HL-60 (cell line): ENCODE measurements around the gene ABHD8.
A peak's percentile ranks its signal among the peaks of the same experiment; 100 is the strongest.

Experiments used
- DNase-seq, 2 experiments: peaks; one replicate each; pipeline ENCODE4 v3.0.0-alpha.2; 2010 to 2020; ENCODE audit warnings: low read depth in 1 of 2, low spot score in 1 of 2
- H3K27ac ChIP-seq: fragments of 250-450 bp; sonication (Bioruptor Pico); replicated peaks from 2 replicates; pipeline ENCODE4 v1.5.1; 2020; ENCODE audit warnings: mild to moderate bottlenecking, moderate library complexity
- H3K27me3 ChIP-seq: fragments of 250-450 bp; sonication (Bioruptor Pico); 2 replicates; pipeline ENCODE4 v1.5.1; 2021; ENCODE audit warnings: mild to moderate bottlenecking, moderate library complexity; ENCODE audit not compliant: insufficient read depth, poor library complexity, severe bottlenecking
- H3K4me3 ChIP-seq: replicated peaks from 2 replicates; pipeline ENCODE4 v1.5.1; 2011; ENCODE audit warnings: mild to moderate bottlenecking, control low read depth, low read length; ENCODE audit not compliant: insufficient read depth
- CTCF ChIP-seq: IDR thresholded peaks from one replicate; pipeline ENCODE4 v1.5.1; 2011; ENCODE audit warnings: low read length, control low read depth, inconsistent platforms; ENCODE audit not compliant: insufficient read depth
- GABPA ChIP-seq: IDR thresholded peaks from 2 replicates; pipeline ENCODE4 v1.6.1; 2012; ENCODE audit warnings: low read depth
- POLR2AphosphoS5 ChIP-seq: IDR thresholded peaks from 2 replicates; pipeline ENCODE4 v1.6.1; 2012; ENCODE audit warnings: low read depth
- REST ChIP-seq: IDR thresholded peaks from 2 replicates; pipeline ENCODE4 v1.6.1; 2012; ENCODE audit warnings: low read depth; ENCODE audit not compliant: insufficient replicate concordance
- SPI1 ChIP-seq: IDR thresholded peaks from 2 replicates; pipeline ENCODE4 v1.6.1; 2012; ENCODE audit warnings: low read depth, mild to moderate bottlenecking, borderline replicate concordance

The ABHD8 gene

GRCh38 chr19:17282488-17283125 is 20.6 kb downstream of the ABHD8 start:
- Histone ChIP-seq H3K27ac (peak overlapping the region; percentile 76), H3K27me3 (no peaks in the 10 kb centered on the region), H3K4me3 (peak overlapping the region; percentile 66)
- TF ChIP-seq REST (no peak), CTCF (peak; percentile 81), SPI1 (no peak), POLR2AphosphoS5 (peak; percentile 64), GABPA (no peak)
- DNase-seq, result peak; percentile 79 to 90

GRCh38 chr19:17281391-17282304 is 21.6 kb downstream of the ABHD8 start, which contains the start of gene ANKLE1:
Gene ANKLE1, plus strand, starts transcription at chr19:17281901. Its CDS starts 20 bp downstream, at chr19:17281921.
- Histone ChIP-seq H3K4me3 (peak within 1 kb of the TSS; percentile 66), H3K27me3 (no peaks in the 10 kb centered on the region), H3K27ac (peak within 1 kb of the TSS; percentile 76)
- TF ChIP-seq POLR2AphosphoS5 (peak; percentile 69), SPI1 (peak; percentile 84), CTCF (no peak), REST (peak; percentile 12), GABPA (no peak)
- DNase-seq, result peak; percentile 77 to 89

- Histone ChIP-seq H3K27me3 (no peaks in the 10 kb centered on the region), H3K4me3 (no peak overlapping the region), H3K27ac (no peak overlapping the region)
- no peak for DNase-seq
- TF ChIP-seq POLR2AphosphoS5 (no peak), CTCF (no peak), GABPA (no peak), REST (no peak)
Observed at GRCh38 chr19:17279436-17279835, 23.8 kb downstream of the ABHD8 start.
